Astrocyte of the spinal cord (primary cell): ENCODE results near the gene GSN.
A peak's percentile ranks its signal among the peaks of the same experiment; 100 is the strongest.

ENCODE experiments used
- DNase-seq: peaks from one replicate; pipeline ENCODE4 v3.0.0; 2011; ENCODE audit warnings: low read depth, low spot score
- H3K4me3 ChIP-seq: 2 replicates; pipeline ENCODE4 v1.5.1; 2011; ENCODE audit warnings: low read depth, mild to moderate bottlenecking, low read length, moderate library complexity
- CTCF ChIP-seq: IDR thresholded peaks from 2 replicates; pipeline ENCODE4 v1.5.1; 2012; ENCODE audit warnings: low read depth, mild to moderate bottlenecking, low read length, inconsistent platforms
- in situ Hi-C: cut with HindIII; loops from 2 replicates; pipeline ENCODE4 v1.10.0; 2017; ENCODE audit warnings: low sequenced_read_pairs

Gene GSN

GRCh38 chr9:121242959-121243346 is 25.0 kb upstream of the GSN start:
- no peak for TF ChIP-seq CTCF
- H3K4me3 ChIP-seq: no peak overlapping the region
- in situ Hi-C loops: no loop called here
- no peak for DNase-seq

GRCh38 chr9:121246821-121247561 is 21.0 kb upstream of the GSN start:
- TF ChIP-seq CTCF: no peak
- peak; percentile 95 for DNase-seq
- in situ Hi-C loops: no loop called here
- no peak overlapping the region for H3K4me3 ChIP-seq

- no peak for TF ChIP-seq CTCF
- DNase-seq: no peak
- H3K4me3 ChIP-seq: no peak overlapping the region
- in situ Hi-C loops: no loop called here
These were observed 18.4 kb upstream of the GSN start for GRCh38 chr9:121249563-121249962.

GRCh38 chr9:121252104-121252851 is 15.7 kb upstream of the GSN start:
- no peak for DNase-seq
- H3K4me3 ChIP-seq: no peak overlapping the region
- in situ Hi-C loops: no loop called here
- TF ChIP-seq CTCF: no peak

GRCh38 chr9:121253162-121253561 is 14.8 kb upstream of the GSN start:
- in situ Hi-C loops: no loop called here
- no peak for TF ChIP-seq CTCF
- H3K4me3 ChIP-seq: no peak overlapping the region
- no peak for DNase-seq

- in situ Hi-C loops: no loop called here
- H3K4me3 ChIP-seq: no peak overlapping the region
- no peak for DNase-seq
- no peak for TF ChIP-seq CTCF
These were observed 14.0 kb upstream of the GSN start for GRCh38 chr9:121253821-121254501.
